ENCODE results near the gene IL12RB2. TPM values are rescaled to one million over a fixed set of nuclear protein-coding genes. Genes with fewer than 3 reads are reported as not detected.
"Not testable (repeated sequence)": the region's sequence is repeated elsewhere in the genome, so short reads cannot be mapped to it uniquely, and the experiment has no call there.

IL12RB2 gene
- total and polyA plus RNA-seq, 4 donors: 0.02 to 2.1 (median 0.44) TPM

DNA sequence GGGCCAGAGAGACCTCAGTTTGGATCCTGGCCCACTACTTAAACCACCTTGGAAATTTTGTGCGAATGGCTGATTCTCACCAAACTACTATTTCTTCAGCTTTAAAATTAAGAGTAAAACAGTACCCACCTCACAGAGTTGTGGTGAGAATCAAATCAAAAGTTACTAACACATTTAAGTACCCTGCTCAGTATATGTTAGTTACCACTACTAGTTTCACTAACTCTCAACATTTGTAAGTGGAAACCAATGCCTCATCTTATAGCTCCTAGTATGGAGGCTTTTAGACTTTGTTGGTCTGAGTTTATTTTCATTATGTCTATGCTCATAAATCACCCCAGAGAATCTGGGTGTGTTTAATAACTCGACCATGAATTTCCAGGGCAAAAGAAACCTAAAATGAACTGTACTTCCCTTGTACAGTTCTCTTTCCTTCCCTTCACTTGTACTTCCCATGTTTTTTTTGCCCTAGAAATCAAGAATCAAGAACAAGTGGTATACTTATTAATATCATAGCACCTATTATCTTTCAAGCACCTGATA, 134.1 kb downstream of the IL12RB2 start:
- Histone ChIP-seq H3K4me3 (no peak overlapping the region), H3K36me3 (ENCODE audit: control insufficient read depth in 4 of 4, insufficient read depth in 4 of 4, low read length in 4 of 4) (no peaks in the 10 kb centered on the region), H3K27ac (ENCODE audit: low read depth in 1 of 2, low read length in 1 of 2) (no peak overlapping the region), H3K9me3 (ENCODE audit: control insufficient read depth in 4 of 4, insufficient read depth in 3 of 4, low read length in 3 of 4) (no peaks in the 10 kb centered on the region), H3K4me1 (ENCODE audit: control insufficient read depth in 5 of 5, insufficient read depth in 5 of 5, low read length in 5 of 5) (peaks cover 0 to 15% (median 9%) of the 10 kb centered on the region in 5 donors), H3K27me3 (ENCODE audit: control insufficient read depth in 3 of 3, insufficient read depth in 3 of 3, low read length in 2 of 3) (no peaks in the 10 kb centered on the region), H3K9ac (ENCODE audit: insufficient read depth in 1 of 2, low read length in 2 of 2) (no peak overlapping the region)
- ATAC-seq (ENCODE audit: insufficient read depth, low FRiP score): no peak
- 69 to 71% methylated on average over 2 of the region's 2 CpGs for WGBS, 2 donors
- DNase-seq: no peak
- TF ChIP-seq, protein P1, sequence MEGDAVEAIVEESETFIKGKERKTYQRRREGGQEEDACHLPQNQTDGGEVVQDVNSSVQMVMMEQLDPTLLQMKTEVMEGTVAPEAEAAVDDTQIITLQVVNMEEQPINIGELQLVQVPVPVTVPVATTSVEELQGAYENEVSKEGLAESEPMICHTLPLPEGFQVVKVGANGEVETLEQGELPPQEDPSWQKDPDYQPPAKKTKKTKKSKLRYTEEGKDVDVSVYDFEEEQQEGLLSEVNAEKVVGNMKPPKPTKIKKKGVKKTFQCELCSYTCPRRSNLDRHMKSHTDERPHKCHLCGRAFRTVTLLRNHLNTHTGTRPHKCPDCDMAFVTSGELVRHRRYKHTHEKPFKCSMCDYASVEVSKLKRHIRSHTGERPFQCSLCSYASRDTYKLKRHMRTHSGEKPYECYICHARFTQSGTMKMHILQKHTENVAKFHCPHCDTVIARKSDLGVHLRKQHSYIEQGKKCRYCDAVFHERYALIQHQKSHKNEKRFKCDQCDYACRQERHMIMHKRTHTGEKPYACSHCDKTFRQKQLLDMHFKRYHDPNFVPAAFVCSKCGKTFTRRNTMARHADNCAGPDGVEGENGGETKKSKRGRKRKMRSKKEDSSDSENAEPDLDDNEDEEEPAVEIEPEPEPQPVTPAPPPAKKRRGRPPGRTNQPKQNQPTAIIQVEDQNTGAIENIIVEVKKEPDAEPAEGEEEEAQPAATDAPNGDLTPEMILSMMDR (IDR thresholded peaks at IDR 0.05; ENCODE audit: control extremely low read depth, extremely low read depth): no peak

GRCh38 chr1:67446014-67446413, 138.3 kb downstream of the IL12RB2 start:
- H3K9ac ChIP-seq (ENCODE audit: insufficient read depth in 1 of 2, low read length in 2 of 2); H3K4me3 ChIP-seq; H3K27ac ChIP-seq (ENCODE audit: low read depth in 1 of 2, low read length in 1 of 2); H3K36me3 ChIP-seq (ENCODE audit: control insufficient read depth in 4 of 4, insufficient read depth in 4 of 4, low read length in 4 of 4); ATAC-seq (ENCODE audit: insufficient read depth, low FRiP score); H3K27me3 ChIP-seq (ENCODE audit: control insufficient read depth in 3 of 3, insufficient read depth in 3 of 3, low read length in 2 of 3); H3K9me3 ChIP-seq (ENCODE audit: control insufficient read depth in 4 of 4, insufficient read depth in 3 of 4, low read length in 3 of 4); DNase-seq: not testable (repeated sequence)
- peaks cover 0 to 13% (median 3%) of the 10 kb centered on the region in 5 donors for H3K4me1 ChIP-seq (ENCODE audit: control insufficient read depth in 5 of 5, insufficient read depth in 5 of 5, low read length in 5 of 5)
- 51 to 63% methylated on average over 5 of the region's 5 CpGs for WGBS, 2 donors

Small RNA genes within 50 kb of the gene (small RNA-seq; reads per million reads assigned to genes)
- gene RNU4ATAC4P (ENCODE audit: low replicate concordance): not detected
- not detected for gene RNU6-387P (ENCODE audit: low replicate concordance)

Other genes with a start within 250 kb of the IL12RB2 start
- 10 to 100 TPM in 1 of 2 donors, 1 to 10 TPM in 1; 5.7 to 11.4 TPM for gene C1orf141, start 172.9 kb upstream of the IL12RB2 start, total RNA-seq
- gene C1orf141, start 172.9 kb upstream of the IL12RB2 start, polyA plus RNA-seq: under 1 TPM; 0.49 to 0.82 TPM
- gene IL23R, start 141.4 kb upstream of the IL12RB2 start, total RNA-seq: under 1 TPM; 0.15 to 0.60 TPM
- gene IL23R, start 141.4 kb upstream of the IL12RB2 start, polyA plus RNA-seq: under 1 TPM in 1 of 2 donors, not detected in 1; 0.03 TPM
- gene SERBP1, start 122.5 kb downstream of the IL12RB2 start, total RNA-seq: 100 to 1,000 TPM; 136 to 220 TPM
- gene SERBP1, start 122.5 kb downstream of the IL12RB2 start, polyA plus RNA-seq: 100 to 1,000 TPM in 1 of 2 donors, 10 to 100 TPM in 1; 72.2 to 162 TPM